Measurements from ENCODE around the gene PLEKHN1.

- TF ChIP-seq EZH2 (IDR thresholded peaks at IDR 0.05; ENCODE audit: insufficient read depth, poor library complexity, severe bottlenecking) (no peak), EZH2phosphoT487 (IDR thresholded peaks at IDR 0.05; ENCODE audit: insufficient read depth, low read depth) (no peak)
Observed at GRCh38 chr1:952201-952600, 14.1 kb upstream of the PLEKHN1 start.
